ENCODE data around the gene PDE8B. TPM values are rescaled to one million over a fixed set of nuclear protein-coding genes. Genes with fewer than 3 reads are reported as not detected.

Gene PDE8B
- total and polyA plus RNA-seq, 4 donors, result 0.19 to 0.82 (median 0.49) TPM

DNA sequence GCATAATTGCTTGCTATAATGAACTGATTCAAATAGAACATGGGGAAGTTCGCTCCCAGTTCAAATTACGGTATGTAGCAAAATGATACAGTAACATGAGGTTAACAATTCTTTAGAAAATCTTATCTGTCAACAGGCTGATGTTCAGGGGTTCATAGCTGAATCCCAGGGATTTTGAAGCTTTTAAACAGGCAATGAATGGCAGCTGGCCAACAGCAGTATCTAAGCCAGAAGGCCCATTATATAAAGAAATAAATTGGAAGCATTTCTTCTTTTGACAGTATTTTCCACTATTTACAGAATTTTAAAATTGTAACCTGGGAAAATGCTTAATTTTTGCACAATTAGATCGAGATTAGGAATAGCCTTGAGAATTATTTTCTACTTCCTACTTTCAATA lies 126.8 kb downstream of the PDE8B start:
- no peak overlapping the region for H3K27ac ChIP-seq (ENCODE audit: low read depth in 1 of 2, low read length in 2 of 2)
- no peaks in the 10 kb centered on the region for H3K36me3 ChIP-seq (ENCODE audit: control insufficient read depth in 4 of 4, insufficient read depth in 3 of 4, low read depth in 1 of 4, low read length in 3 of 4)
- TF ChIP-seq, protein P1, sequence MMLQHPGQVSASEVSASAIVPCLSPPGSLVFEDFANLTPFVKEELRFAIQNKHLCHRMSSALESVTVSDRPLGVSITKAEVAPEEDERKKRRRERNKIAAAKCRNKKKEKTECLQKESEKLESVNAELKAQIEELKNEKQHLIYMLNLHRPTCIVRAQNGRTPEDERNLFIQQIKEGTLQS (IDR thresholded peaks at IDR 0.05), result no peak
- no peak for TF ChIP-seq HNF4G (IDR thresholded peaks at IDR 0.05)
- TF ChIP-seq, protein P2, sequence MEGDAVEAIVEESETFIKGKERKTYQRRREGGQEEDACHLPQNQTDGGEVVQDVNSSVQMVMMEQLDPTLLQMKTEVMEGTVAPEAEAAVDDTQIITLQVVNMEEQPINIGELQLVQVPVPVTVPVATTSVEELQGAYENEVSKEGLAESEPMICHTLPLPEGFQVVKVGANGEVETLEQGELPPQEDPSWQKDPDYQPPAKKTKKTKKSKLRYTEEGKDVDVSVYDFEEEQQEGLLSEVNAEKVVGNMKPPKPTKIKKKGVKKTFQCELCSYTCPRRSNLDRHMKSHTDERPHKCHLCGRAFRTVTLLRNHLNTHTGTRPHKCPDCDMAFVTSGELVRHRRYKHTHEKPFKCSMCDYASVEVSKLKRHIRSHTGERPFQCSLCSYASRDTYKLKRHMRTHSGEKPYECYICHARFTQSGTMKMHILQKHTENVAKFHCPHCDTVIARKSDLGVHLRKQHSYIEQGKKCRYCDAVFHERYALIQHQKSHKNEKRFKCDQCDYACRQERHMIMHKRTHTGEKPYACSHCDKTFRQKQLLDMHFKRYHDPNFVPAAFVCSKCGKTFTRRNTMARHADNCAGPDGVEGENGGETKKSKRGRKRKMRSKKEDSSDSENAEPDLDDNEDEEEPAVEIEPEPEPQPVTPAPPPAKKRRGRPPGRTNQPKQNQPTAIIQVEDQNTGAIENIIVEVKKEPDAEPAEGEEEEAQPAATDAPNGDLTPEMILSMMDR (IDR thresholded peaks at IDR 0.05; ENCODE audit: low read depth, low read length, missing input control), result no peak
- TF ChIP-seq RAD21 (IDR thresholded peaks at IDR 0.05), result no peak
- TF ChIP-seq EGR1 (IDR thresholded peaks at IDR 0.05; ENCODE audit: low read depth in 2 of 2), result no peak
- TF ChIP-seq, protein P3, sequence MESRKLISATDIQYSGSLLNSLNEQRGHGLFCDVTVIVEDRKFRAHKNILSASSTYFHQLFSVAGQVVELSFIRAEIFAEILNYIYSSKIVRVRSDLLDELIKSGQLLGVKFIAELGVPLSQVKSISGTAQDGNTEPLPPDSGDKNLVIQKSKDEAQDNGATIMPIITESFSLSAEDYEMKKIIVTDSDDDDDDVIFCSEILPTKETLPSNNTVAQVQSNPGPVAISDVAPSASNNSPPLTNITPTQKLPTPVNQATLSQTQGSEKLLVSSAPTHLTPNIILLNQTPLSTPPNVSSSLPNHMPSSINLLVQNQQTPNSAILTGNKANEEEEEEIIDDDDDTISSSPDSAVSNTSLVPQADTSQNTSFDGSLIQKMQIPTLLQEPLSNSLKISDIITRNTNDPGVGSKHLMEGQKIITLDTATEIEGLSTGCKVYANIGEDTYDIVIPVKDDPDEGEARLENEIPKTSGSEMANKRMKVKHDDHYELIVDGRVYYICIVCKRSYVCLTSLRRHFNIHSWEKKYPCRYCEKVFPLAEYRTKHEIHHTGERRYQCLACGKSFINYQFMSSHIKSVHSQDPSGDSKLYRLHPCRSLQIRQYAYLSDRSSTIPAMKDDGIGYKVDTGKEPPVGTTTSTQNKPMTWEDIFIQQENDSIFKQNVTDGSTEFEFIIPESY (IDR thresholded peaks at IDR 0.05), result no peak
- no peak for TF ChIP-seq RXRA (IDR thresholded peaks at IDR 0.05)
- TF ChIP-seq, protein P4, sequence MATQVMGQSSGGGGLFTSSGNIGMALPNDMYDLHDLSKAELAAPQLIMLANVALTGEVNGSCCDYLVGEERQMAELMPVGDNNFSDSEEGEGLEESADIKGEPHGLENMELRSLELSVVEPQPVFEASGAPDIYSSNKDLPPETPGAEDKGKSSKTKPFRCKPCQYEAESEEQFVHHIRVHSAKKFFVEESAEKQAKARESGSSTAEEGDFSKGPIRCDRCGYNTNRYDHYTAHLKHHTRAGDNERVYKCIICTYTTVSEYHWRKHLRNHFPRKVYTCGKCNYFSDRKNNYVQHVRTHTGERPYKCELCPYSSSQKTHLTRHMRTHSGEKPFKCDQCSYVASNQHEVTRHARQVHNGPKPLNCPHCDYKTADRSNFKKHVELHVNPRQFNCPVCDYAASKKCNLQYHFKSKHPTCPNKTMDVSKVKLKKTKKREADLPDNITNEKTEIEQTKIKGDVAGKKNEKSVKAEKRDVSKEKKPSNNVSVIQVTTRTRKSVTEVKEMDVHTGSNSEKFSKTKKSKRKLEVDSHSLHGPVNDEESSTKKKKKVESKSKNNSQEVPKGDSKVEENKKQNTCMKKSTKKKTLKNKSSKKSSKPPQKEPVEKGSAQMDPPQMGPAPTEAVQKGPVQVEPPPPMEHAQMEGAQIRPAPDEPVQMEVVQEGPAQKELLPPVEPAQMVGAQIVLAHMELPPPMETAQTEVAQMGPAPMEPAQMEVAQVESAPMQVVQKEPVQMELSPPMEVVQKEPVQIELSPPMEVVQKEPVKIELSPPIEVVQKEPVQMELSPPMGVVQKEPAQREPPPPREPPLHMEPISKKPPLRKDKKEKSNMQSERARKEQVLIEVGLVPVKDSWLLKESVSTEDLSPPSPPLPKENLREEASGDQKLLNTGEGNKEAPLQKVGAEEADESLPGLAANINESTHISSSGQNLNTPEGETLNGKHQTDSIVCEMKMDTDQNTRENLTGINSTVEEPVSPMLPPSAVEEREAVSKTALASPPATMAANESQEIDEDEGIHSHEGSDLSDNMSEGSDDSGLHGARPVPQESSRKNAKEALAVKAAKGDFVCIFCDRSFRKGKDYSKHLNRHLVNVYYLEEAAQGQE (IDR thresholded peaks at IDR 0.05), result no peak
- TF ChIP-seq JUND (IDR thresholded peaks at IDR 0.05), result no peak
- no peaks in the 10 kb centered on the region for H3K9me3 ChIP-seq (ENCODE audit: control insufficient read depth in 4 of 4, low read length in 3 of 4)
- H3K4me3 ChIP-seq (ENCODE audit: low read depth in 1 of 3, low read length in 3 of 3), result no peak overlapping the region
- H3K27me3 ChIP-seq (ENCODE audit: control insufficient read depth in 4 of 4, insufficient read depth in 4 of 4, low read length in 3 of 4), result no peaks in the 10 kb centered on the region
- H3K9ac ChIP-seq (ENCODE audit: low read depth in 1 of 2, low read length in 2 of 2), result no peak overlapping the region
- no peaks in the 10 kb centered on the region for H3K4me1 ChIP-seq (ENCODE audit: control insufficient read depth in 4 of 4, insufficient read depth in 4 of 4, low read length in 3 of 4)
- 87% methylated on average over 3 of the region's 3 CpGs for WGBS
- DNase-seq (ENCODE audit: low spot score), result no peak

DNA sequence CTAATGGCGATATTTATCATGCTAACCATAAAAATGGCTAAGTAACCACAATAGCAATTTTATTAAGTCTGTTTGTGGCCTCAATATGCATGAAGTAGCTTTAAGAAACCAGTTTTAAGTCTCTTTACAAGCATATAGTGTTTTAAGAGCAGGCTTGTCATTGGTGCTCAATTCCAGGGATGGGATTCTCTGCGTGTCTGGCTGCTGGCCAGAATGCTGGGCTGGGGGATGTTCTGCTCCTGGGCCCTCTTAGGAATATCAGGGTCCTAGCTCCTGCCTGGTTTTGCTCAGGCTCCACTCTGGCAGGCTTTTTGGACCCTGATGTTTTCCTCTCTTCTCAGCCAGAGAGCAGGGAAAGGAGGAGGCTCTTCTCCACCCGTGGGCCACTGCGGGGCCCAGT lies 127.2 kb downstream of the PDE8B start:
- no peak for DNase-seq (ENCODE audit: low spot score)
- Histone ChIP-seq H3K9me3 (ENCODE audit: control insufficient read depth in 4 of 4, low read length in 3 of 4) (no peaks in the 10 kb centered on the region), H3K9ac (ENCODE audit: low read depth in 1 of 2, low read length in 2 of 2) (no peak overlapping the region), H3K27ac (ENCODE audit: low read depth in 1 of 2, low read length in 2 of 2) (no peak overlapping the region), H3K36me3 (ENCODE audit: control insufficient read depth in 4 of 4, insufficient read depth in 3 of 4, low read depth in 1 of 4, low read length in 3 of 4) (no peaks in the 10 kb centered on the region), H3K4me3 (ENCODE audit: low read depth in 1 of 3, low read length in 3 of 3) (no peak overlapping the region), H3K4me1 (ENCODE audit: control insufficient read depth in 4 of 4, insufficient read depth in 4 of 4, low read length in 3 of 4) (no peaks in the 10 kb centered on the region), H3K27me3 (ENCODE audit: control insufficient read depth in 4 of 4, insufficient read depth in 4 of 4, low read length in 3 of 4) (no peaks in the 10 kb centered on the region)
- 61% methylated on average over 4 of the region's 4 CpGs for WGBS
- TF ChIP-seq RAD21 (IDR thresholded peaks at IDR 0.05) (no peak), HNF4G (IDR thresholded peaks at IDR 0.05) (no peak), SP1 (IDR thresholded peaks at IDR 0.05) (no peak), TAF1 (conservative IDR thresholded peaks at IDR 0.05) (no peak), EGR1 (IDR thresholded peaks at IDR 0.05; ENCODE audit: low read depth in 2 of 2) (no peak), RXRA (IDR thresholded peaks at IDR 0.05) (no peak), JUND (IDR thresholded peaks at IDR 0.05) (no peak), FOXA2 (IDR thresholded peaks at IDR 0.05) (no peak), YY1 (IDR thresholded peaks at IDR 0.05) (no peak), HNF4A (conservative IDR thresholded peaks at IDR 0.05) (no peak)
- TF ChIP-seq, protein P4 (IDR thresholded peaks at IDR 0.05), result no peak
- TF ChIP-seq, protein P2 (IDR thresholded peaks at IDR 0.05; ENCODE audit: low read depth, low read length, missing input control), result no peak
- TF ChIP-seq, protein P3 (IDR thresholded peaks at IDR 0.05), result no peak
- TF ChIP-seq, protein P1 (IDR thresholded peaks at IDR 0.05), result no peak
